HG03378 (cell line): ENCODE measurements around the gene ASB11.

ENCODE experiments used
- ATAC-seq: cut with Tn5 transposase; IDR thresholded peaks from one replicate; pipeline ENCODE4 v1.9.1; 2021; ENCODE audit warnings: mild to moderate bottlenecking, moderate library complexity; ENCODE audit not compliant: unreplicated experiment

Gene ASB11

DNA sequence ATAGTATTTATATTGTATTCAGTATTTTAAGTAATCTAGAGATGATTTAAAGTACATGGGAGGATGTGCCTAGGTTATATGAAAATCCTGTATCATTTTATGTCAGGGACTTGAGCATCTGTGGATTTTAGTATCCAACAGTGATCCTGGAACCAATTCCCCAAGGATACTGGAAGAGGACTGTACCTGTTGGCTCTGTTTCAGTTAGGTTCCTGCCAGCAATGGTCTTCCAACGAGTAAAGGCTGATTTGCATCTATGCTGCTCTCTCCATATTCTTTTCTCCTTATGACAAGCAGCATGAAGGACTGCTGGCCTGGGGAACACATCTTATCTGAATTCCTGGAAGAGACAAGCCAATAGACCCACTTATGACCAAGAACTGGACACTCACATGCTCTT is 80.4 kb downstream of the ASB11 start:
- no peak for ATAC-seq

DNA sequence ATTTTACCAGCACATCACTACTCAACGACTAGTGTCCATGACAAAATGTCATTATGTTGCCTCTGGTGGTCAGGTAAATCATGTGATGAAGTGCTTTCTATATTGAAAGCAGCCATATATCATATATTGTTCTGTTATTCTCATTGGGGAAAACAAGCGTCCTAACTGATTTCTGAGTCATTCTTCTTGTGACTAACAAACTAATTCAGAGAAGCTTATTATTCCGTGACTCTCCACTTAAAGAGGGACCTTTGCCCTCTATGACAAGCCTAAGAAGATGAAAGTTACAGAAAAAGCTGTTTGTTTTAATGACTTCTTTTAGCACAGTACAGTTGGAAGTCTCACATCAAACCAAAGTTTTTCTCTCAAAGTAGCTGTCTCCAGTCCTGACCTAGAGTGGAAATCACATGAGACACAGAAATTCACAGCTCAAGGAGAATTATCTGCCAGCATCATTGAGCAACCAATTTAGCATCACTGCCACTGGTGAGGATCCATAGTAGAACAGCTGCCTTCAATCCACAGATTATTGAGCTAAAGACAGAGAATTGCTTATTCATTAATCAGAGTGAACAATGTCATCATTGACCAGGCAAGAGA is 81.9 kb downstream of the ASB11 start:
- no peak for ATAC-seq
